Medulla oblongata (tissue), 1 donor: ENCODE measurements around the gene LTC4S.
"Not testable (repeated sequence)": the region's sequence is repeated elsewhere in the genome, so short reads cannot be mapped to it uniquely, and the experiment has no call there.

ENCODE experiments used
- DNase-seq: peaks from one replicate; pipeline ENCODE4 v3.0.0-alpha.2; 2015; ENCODE audit errors: extremely low spot score

The LTC4S gene, protein sequence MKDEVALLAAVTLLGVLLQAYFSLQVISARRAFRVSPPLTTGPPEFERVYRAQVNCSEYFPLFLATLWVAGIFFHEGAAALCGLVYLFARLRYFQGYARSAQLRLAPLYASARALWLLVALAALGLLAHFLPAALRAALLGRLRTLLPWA

GRCh38 chr5:179793468-179794139, at the start of gene LTC4S:
TSS of gene LTC4S (plus strand) at chr5:179793986. CDS start at chr5:179794081, 95 bp downstream.
- DNase-seq: peak; percentile 87

GRCh38 chr5:179744106-179744505, 49.7 kb upstream of the LTC4S start:
- DNase-seq: not testable (repeated sequence)

GRCh38 chr5:179746872-179747271, 46.9 kb upstream of the LTC4S start:
- DNase-seq: no peak

DNA sequence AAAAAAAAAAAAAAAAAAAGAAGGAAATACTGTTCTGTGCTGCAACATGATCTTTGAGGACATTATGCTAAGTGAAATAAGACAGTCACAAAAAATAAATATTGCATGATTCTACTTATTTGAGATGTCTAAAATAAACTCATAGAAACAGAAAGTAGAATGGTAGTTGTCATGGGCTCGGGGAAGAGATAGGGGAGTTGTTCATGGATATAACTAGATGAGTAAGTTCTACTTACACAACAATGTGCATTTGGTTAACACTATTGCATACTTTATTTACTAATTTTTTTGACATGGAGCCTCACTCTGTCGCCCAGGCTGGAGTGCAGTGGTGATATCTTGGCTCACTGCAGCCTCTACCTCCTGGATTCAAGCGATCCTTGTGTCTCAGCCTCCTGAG, 46.0 kb upstream of the LTC4S start:
- no peak for DNase-seq

GRCh38 chr5:179749857-179750508, 43.8 kb upstream of the LTC4S start:
- no peak for DNase-seq

DNA sequence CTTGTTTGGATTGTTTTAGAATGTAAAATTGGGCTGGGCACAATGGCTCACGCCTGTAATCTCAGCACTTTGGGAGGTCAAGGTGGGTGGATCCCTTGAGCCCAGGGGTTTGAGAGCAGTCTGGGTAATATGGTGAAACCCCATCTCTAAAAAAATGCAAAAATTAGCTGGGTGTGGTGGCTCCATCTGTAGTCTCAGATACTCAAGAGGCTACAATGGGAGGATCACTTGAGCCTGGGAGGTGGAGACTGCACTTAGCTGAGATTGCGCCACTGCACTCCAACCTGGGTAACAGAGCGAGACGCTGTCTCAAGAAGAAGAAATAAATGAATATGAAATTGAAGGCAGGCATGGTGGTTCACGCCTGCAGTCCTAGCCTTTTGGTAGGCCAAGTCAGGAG, 39.8 kb upstream of the LTC4S start:
- no peak for DNase-seq

DNA sequence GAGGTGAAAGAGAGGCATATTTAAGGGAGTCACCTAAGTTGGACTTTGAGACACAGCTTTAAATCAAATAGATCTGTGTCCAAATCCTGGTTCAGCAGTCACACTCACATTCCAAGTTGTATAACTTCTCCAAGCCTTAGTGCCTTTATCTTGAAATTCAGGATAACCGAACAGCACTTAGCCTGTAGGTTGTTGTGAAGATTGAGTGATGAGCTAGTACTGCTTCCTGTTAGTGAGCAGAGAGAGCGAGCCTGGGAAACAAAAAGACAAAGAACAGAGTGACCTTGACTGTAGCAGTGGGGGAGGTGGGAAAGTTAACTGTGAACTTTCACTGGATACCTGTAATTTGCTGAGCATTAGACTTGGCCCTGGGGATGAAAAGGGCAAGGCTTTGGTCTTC, 38.8 kb upstream of the LTC4S start:
- no peak for DNase-seq

- DNase-seq: no peak
These were observed 34.8 kb upstream of the LTC4S start for GRCh38 chr5:179758955-179759354.

- peak; percentile 44 for DNase-seq
These were observed 33.9 kb upstream of the LTC4S start for GRCh38 chr5:179759581-179760551.

GRCh38 chr5:179762079-179762780, 31.6 kb upstream of the LTC4S start:
- no peak for DNase-seq

DNA sequence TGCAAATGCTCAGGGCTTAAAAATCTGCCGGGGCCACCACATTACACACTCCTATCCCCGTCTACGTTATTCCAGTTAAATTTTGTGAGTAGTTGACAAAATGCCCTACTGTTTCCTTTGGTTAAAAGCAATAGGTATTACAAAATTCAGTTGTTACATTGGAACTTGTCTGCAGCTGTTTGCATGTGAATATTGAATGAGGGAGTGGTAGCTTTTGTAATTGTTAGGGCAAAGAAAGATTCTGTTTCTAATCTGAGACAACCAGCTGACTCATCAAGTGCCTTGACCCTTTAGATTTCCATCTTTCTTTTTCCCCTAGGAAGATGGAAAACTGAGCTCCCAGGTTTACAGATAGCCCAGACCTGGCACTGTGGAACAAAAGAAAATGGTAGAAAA, 31.0 kb upstream of the LTC4S start:
- no peak for DNase-seq

- DNase-seq: peak; percentile 88
These were observed 30.4 kb upstream of the LTC4S start for GRCh38 chr5:179763215-179763945.

- no peak for DNase-seq
These were observed 29.7 kb upstream of the LTC4S start for GRCh38 chr5:179764056-179764455.

DNA sequence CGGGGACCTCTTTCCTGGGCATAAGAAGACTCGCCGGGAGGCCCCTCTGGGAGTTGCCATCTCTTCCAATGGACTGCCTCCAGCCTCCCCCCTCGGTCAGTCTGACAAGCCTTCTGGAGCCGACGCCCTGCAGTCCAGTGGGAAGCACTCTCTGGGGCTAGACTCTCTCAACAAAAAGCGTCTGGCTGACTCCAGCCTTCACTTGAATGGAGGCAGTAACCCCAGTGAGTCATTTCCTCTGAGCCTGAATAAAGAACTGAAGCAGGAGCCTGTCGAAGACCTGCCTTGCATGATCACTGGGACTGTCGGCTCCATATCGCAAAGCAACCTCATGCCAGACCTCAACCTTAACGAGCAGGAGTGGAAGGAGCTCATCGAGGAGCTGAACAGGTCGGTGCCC, 28.4 kb upstream of the LTC4S start:
- DNase-seq: peak; percentile 27

DNA sequence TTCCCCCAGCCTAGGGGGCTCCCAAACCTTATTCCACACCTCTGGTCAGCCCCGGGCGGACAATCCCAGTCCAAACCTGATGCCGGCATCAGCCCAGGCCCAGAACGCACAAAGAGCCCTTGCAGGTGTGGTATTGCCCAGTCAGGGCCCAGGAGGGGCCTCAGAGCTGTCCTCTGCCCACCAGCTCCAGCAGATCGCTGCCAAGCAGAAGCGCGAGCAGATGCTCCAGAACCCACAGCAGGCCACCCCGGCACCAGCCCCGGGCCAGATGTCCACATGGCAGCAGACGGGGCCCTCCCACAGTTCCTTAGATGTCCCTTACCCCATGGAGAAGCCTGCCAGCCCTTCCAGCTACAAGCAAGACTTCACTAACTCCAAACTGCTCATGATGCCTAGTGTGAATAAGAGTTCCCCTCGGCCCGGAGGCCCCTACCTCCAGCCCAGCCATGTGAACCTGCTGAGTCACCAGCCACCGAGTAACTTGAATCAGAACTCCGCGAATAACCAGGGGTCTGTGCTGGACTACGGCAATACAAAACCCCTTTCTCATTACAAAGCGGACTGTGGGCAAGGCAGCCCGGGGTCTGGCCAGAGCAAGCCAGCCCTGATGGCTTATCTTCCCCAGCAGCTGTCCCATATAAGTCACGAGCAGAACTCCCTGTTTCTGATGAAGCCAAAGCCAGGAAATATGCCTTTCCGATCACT, 27.6 kb upstream of the LTC4S start:
- DNase-seq: no peak

GRCh38 chr5:179766726-179767455, 26.9 kb upstream of the LTC4S start:
- no peak for DNase-seq

DNA sequence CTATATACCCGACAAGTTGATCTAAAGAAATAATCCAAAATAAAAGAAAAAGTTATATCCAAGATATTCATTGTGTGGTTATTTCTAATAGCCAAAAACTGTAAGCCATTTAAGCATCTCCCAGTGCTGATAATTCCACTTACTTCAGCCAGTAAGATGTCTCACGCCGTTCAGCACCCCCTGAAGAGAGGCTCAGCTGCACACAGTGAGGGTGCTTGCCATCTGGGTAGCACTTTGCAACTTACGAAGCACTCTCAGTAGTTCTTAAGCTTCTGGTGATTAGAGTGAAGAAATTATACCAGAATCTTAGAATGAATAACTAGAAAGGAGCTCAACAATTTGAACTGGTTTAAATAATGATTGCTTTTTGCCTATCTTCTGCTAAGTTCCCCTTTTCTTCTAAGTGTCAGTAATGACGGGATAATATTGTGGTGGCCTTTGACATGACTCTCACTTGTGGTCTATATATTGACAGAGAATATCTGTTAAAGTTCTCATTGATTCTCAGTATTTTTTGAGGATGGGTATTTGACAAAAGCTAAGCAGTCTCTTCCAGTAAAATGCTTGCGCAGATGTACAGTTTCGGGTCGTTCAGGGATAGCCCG, 26.2 kb upstream of the LTC4S start:
- no peak for DNase-seq

GRCh38 chr5:179768326-179769085, 25.3 kb upstream of the LTC4S start:
- DNase-seq: no peak
